Stimulated activated CD8-positive, alpha-beta memory T cell treated with anti-CD3 and anti-CD28 coated beads, Interleukin-15, amount 100 ng/mL, for 48 hours (primary cell): ENCODE data around the gene NECAP2.
"Not testable (repeated sequence)": the region's sequence is repeated elsewhere in the genome, so short reads cannot be mapped to it uniquely, and the experiment has no call there.

ENCODE experiments used
- DNase-seq, 2 donors: peaks; one replicate each; pipeline ENCODE4 v3.0.0-alpha.2; 2020; ENCODE audit warnings: low read depth in 2 of 2

Gene NECAP2

GRCh38 chr1:16425125-16426025 lies 15.1 kb upstream of the NECAP2 start:
- DNase-seq, result no peak

- no peak for DNase-seq
These were observed 9.9 kb upstream of the NECAP2 start for GRCh38 chr1:16430606-16431005.

DNA sequence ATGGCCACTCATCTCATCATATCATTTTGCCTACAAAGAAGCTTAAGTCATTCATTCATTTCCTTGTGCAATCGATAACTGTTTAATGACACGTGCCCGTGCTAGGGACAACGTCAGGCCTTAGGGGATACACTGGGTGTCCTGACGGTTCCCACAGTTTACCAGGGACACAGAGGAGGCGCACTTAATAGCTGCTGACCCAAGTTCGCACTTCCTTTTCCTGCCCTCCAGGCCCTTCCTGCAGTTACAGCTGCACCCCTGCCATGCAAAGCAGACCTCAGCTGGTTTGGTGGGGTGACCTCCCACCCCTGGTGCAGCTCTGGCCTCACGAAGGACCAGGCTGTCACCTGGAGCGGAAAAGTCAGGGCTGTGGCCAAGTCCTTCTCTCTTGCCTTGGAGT lies 7.5 kb upstream of the NECAP2 start:
- no peak for DNase-seq

- no peak for DNase-seq
These were observed 6.5 kb upstream of the NECAP2 start for GRCh38 chr1:16434007-16434406.

DNA sequence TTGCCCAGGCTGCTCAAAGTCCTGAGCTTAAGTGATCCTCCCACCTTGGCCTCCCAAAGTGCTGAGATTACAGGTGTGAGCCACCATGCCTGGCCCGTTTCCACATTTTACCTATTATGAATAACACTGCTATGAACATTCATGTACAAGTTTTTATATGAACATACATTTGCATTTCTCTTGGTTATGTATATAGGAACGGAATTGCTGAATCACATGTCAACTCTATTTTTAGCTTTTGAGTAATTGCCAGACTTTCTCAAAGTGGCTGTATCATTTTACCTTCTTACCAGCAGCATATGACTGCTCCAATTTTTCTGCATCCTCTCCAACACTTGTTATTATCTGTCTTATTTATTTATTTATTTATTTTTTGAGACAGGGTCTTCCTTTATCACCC lies 6.0 kb upstream of the NECAP2 start:
- DNase-seq, result no peak

GRCh38 chr1:16436946-16437474 lies 3.5 kb upstream of the NECAP2 start, which contains the start of gene SPATA21:
SPATA21 (minus strand) TSS chr1:16437424; CDS start chr1:16431371, 6,053 bp downstream.
- DNase-seq, result no peak

DNA sequence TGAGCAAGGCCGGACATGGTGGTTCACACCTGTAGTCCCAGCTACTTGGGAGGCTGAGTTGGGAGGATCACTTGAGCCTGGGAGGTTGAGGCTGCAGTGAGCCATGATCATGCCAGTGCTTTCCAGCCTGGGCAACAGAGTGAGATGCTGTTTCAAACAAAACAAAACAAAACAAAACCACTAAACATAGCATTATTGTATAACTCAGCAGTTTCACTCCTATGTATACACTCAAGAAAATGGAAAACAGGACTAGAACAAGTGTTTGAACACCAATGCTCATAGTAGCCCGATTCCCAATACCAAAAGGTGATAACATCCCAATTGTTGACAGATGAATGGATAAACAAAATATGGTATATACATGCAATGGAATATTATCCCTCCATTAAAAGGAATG lies 2.0 kb upstream of the NECAP2 start:
- DNase-seq, result no peak

DNA sequence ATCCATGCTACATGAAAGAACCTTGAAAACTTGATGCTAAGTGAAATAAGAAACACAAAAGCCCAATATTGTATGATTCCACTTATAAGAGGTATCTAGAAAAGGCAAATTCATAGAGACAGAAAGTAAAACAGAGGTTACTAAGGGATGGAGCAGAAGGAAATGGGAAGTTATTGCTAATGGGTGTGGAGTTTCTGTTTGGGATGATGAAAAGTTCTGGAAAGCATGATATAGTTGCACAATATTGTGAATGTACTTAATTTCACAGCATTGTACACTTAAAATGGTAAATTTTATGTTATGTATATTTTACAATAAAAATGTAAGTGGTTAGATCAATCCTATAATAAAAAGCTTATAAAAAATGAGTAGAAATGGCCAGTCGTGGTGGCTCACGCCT lies 1.6 kb upstream of the NECAP2 start:
- DNase-seq, result no peak

DNA sequence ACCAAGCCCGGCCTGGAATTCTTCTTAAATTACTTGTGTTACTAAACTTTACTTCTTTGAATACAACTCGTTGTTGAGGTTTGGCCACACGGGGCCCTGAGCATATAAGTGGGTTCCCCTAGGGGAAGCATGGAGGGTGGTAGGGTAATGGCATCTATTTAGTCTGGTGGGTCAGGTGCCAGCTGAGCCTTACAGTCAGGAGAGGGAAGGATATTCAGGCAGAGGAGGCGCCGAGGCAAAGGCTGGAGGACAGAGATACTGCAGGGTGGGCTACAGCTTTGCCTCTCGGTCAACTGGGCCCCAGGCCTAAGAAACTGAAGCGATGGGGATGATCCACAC lies 424 bp upstream of the NECAP2 start:
- DNase-seq, result no peak

DNA sequence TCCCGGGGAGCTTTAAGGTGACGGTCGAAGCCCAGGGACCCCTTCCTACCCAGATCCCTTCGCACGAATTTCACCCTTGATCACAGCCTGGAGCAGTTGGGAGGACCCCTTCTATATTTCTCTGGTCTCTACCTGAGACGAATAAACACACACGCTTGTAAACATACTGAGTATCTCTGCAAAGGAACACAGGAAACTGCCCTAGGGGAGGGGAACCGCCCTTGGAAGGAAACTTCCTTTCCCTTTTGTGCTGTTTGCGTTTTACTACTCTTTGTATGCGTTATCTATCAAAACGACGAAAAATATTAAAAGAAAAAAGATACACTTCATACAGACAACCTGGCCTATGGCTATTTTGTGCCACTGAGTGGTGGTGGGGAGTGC lies 750 bp downstream of the NECAP2 start:
- no peak for DNase-seq

DNA sequence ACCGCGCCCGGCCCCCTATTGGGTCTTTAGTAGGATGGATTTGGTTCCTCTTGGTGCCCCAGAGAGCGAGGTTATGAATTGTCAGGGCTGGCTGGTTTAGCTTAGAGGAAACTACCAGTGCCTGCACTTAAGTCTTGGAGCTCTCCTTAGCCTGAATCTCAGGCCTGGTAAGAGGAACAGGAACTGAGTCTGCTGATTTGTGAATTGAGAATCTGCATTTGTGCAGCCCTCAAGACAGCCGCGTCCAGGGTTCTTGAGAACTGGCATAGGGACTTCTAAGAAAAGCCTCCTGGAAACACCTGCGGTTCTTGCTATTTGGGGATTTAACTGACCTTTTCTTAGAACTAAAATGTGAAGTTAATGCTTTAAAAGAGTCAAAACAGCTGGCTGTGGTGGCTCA lies 1.7 kb downstream of the NECAP2 start:
- no peak for DNase-seq

GRCh38 chr1:16442941-16443340 lies 2.4 kb downstream of the NECAP2 start:
- DNase-seq, result no peak

- DNase-seq, result no peak
These were observed 3.6 kb downstream of the NECAP2 start for GRCh38 chr1:16443975-16444770.

- no peak for DNase-seq
These were observed 4.5 kb downstream of the NECAP2 start for GRCh38 chr1:16445052-16445451.

DNA sequence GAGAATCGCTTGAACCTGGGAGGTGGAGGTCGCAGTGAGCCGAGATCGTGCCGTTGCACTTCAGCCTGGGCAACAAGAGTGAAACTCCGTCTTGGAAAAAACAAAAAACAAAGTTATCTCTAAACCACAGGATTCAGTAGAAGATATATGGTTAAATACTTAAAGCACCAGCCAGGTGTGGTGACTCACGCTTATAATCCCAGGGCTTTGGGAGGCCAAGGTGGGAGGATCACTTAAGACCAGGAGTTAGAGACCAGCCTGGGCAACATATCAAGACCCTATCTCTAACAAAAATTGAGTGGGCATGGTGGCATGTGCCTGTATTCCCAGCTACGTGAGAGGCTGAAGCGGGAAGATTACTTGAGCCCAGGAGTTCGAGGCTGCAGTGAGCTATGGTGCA lies 5.6 kb downstream of the NECAP2 start:
- no peak for DNase-seq

- no peak for DNase-seq
These were observed 7.1 kb downstream of the NECAP2 start for GRCh38 chr1:16447641-16448040.

- no peak for DNase-seq
These were observed 8.5 kb downstream of the NECAP2 start for GRCh38 chr1:16449065-16449464.

DNA sequence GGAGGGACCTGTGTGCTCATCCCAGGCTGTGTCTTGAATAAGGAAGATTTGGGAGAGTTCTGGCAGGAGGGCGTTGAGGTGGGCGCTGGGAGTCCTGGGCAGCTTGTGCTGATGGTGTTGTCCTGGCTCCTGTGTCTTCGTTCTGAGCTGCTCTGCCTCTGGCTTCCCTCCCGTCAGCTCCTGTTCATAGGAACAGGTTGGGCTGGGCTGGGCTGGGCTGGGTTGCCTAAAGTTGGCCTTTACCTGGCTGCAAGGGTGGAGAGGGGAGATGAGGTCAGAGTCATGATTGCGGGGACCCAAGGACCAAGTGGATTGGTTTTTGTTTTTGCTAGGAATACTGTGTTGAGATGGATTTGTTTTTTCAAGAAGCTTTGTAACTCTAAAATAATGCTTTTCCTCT lies 9.1 kb downstream of the NECAP2 start:
- no peak for DNase-seq

DNA sequence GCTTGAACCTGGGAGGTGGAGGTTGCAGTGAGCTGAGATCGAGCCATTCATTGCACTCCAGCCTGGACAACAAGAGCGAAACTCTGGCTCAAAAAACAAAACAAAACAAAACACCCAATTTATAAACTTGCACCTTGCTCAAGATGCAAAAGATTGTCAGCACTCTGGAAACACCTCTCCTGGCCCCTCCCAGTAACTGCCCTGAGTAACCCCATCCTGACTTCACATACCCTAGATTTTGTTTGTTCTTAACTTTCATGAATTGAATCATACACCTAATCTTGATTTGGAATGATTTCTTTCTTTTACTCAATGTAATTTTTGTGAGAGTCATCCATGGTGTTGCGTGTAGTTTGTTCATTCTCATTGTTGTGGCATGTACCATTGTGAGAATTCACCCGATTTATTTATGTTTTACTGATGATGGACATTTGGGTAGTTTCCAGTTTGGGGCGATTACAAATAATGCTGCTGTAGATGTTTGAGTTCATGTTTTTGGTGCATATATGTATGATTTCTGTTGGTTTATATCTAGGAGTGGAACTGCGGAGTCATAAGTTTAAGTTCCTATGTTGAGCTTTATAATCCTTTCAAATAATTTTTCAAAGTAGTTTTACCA lies 10.4 kb downstream of the NECAP2 start:
- DNase-seq, result no peak

DNA sequence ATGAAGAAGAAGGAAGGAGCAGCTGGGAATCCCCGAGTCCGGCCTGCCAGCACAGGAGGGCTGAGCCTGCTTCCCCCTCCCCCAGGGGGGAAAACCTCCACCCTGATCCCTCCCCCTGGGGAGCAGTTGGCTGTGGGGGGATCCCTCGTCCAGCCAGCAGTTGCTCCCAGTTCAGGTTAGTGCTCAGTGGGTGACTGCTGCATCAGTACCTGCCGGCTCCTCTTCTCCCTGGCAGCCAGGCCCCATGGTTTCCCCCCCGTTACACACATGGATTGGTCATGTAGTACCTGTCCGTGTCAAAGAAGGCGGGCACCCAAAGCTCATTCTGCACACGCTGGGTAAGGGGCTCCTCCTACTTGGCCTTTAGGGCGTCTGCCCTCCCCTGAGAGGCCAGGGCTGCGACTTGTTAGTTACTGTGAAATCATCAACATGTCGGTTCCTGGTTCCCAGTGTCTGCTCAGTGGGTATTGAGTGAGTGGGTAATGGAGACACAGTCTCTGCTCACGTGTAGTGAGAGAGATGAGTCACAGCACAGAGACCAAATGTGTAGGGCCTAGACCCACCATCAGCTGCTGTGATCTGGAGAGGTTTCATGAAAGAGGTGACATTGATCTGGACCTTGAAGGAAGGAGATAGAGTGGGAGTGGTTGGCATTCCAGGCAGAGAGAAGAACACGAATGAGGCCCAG lies 11.5 kb downstream of the NECAP2 start:
- DNase-seq, result no peak

- not testable (repeated sequence) for DNase-seq
These were observed 14.4 kb downstream of the NECAP2 start for GRCh38 chr1:16454909-16455308.

GRCh38 chr1:16456151-16456550 lies 15.6 kb downstream of the NECAP2 start:
- not testable (repeated sequence) for DNase-seq
